Osteoblast (primary cell): ENCODE data around the gene GNAS-AS1. TPM values are rescaled to one million over a fixed set of nuclear protein-coding genes. Genes with fewer than 3 reads are reported as not detected.
A peak's percentile ranks its signal among the peaks of the same experiment; 100 is the strongest.
"Not testable (repeated sequence)": the region's sequence is repeated elsewhere in the genome, so short reads cannot be mapped to it uniquely, and the experiment has no call there.

Experiments
- DNase-seq: peaks from one replicate; pipeline ENCODE4 v3.0.0; 2011; ENCODE audit warnings: low spot score, mixed read lengths; ENCODE audit not compliant: insufficient read length; ENCODE audit errors: missing footprints
- H2AFZ ChIP-seq: 2 replicates; pipeline ENCODE4 v1.6.0; 2011; ENCODE audit warnings: mild to moderate bottlenecking, low read length
- H3K27ac ChIP-seq: 2 replicates; pipeline ENCODE4 v1.5.1; 2011; ENCODE audit warnings: mild to moderate bottlenecking, low read depth, low read length, moderate library complexity
- H3K27me3 ChIP-seq: 2 replicates; pipeline ENCODE4 v1.6.0; 2012; ENCODE audit warnings: mild to moderate bottlenecking, control low read depth, inconsistent platforms, low read length, moderate library complexity; ENCODE audit not compliant: insufficient read depth
- H3K36me3 ChIP-seq: 2 replicates; pipeline ENCODE4 v1.5.1; 2011; ENCODE audit warnings: mild to moderate bottlenecking, low read length, control low read depth, moderate library complexity; ENCODE audit not compliant: insufficient read depth
- H3K4me1 ChIP-seq: 2 replicates; pipeline ENCODE4 v1.5.1; 2011; ENCODE audit warnings: mild to moderate bottlenecking, low read length, control low read depth, moderate library complexity; ENCODE audit not compliant: insufficient read depth
- H3K4me2 ChIP-seq: 2 replicates; pipeline ENCODE4 v1.6.0; 2011; ENCODE audit warnings: mild to moderate bottlenecking, low read length; ENCODE audit not compliant: insufficient read depth
- H3K4me3 ChIP-seq: fragments of 200-600 bp; sonication (generic); 3 replicates; pipeline ENCODE4 v1.5.1; 2012; ENCODE audit warnings: mild to moderate bottlenecking, low read length, inconsistent platforms; ENCODE audit not compliant: insufficient read depth
- H3K79me2 ChIP-seq: 2 replicates; pipeline ENCODE4 v1.6.0; 2012; ENCODE audit warnings: mild to moderate bottlenecking, low read length, control low read depth, inconsistent platforms; ENCODE audit not compliant: insufficient read depth
- H3K9me3 ChIP-seq: 2 replicates; pipeline ENCODE4 v1.5.1; 2011; ENCODE audit warnings: low read depth, low read length, control low read depth
- H4K20me1 ChIP-seq: 2 replicates; pipeline ENCODE4 v1.6.0; 2012; ENCODE audit warnings: mild to moderate bottlenecking, low read length, control low read depth; ENCODE audit not compliant: insufficient read depth
- total RNA-seq: library from RNA; depleted of rRNA; stranded (reverse); fragments of >200 nt; gene quantifications from 2 replicates; pipeline ENCODE4 v1.2.3, GENCODE V29; 2012
- TF ChIP-seq, protein P1 (sequence below): IDR thresholded peaks from 2 replicates; pipeline ENCODE4 v1.5.1; 2011; ENCODE audit warnings: mild to moderate bottlenecking, low read depth, low read length, moderate library complexity; ENCODE audit errors: extremely low read depth

The GNAS-AS1 gene
- total RNA-seq, 1 donor = 0.72 TPM

- Histone ChIP-seq H2AFZ (no peak overlapping the region), H3K79me2 (no peaks in the 10 kb centered on the region), H3K4me2 (no peak overlapping the region), H3K27me3 (peaks cover under 1% of the 10 kb centered on the region), H3K4me3 (no peak overlapping the region), H3K27ac (no peak overlapping the region), H3K4me1 (no peaks in the 10 kb centered on the region), H3K36me3 (peaks cover 3% of the 10 kb centered on the region), H4K20me1 (peaks cover 8% of the 10 kb centered on the region), H3K9me3 (no peaks in the 10 kb centered on the region)
- DNase-seq = no peak
- TF ChIP-seq, protein P1, sequence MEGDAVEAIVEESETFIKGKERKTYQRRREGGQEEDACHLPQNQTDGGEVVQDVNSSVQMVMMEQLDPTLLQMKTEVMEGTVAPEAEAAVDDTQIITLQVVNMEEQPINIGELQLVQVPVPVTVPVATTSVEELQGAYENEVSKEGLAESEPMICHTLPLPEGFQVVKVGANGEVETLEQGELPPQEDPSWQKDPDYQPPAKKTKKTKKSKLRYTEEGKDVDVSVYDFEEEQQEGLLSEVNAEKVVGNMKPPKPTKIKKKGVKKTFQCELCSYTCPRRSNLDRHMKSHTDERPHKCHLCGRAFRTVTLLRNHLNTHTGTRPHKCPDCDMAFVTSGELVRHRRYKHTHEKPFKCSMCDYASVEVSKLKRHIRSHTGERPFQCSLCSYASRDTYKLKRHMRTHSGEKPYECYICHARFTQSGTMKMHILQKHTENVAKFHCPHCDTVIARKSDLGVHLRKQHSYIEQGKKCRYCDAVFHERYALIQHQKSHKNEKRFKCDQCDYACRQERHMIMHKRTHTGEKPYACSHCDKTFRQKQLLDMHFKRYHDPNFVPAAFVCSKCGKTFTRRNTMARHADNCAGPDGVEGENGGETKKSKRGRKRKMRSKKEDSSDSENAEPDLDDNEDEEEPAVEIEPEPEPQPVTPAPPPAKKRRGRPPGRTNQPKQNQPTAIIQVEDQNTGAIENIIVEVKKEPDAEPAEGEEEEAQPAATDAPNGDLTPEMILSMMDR = no peak
Observed at GRCh38 chr20:58822149-58822548, 28.6 kb downstream of the GNAS-AS1 start.

DNA sequence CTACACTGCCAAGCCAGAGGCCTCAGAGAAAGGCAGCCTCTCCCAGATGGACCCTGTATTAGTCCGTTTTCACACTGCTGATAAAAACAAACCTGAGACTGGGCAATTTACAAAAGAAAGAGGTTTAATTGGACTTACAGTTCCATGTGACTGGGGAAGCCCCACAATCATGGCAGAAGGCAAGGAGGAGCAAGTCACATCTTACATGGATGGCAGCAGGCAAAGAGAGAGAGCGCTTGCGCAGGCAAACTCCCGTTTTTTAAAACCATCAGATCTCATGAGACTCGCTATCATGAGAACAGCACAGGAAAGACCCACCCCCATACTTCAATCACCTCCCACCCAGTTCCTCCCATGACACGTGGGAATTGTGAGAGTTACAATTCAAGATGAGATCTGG, 30.2 kb downstream of the GNAS-AS1 start:
- H3K36me3 ChIP-seq, H3K4me2 ChIP-seq, H3K4me1 ChIP-seq, H3K4me3 ChIP-seq, H3K27me3 ChIP-seq, H3K27ac ChIP-seq, H2AFZ ChIP-seq, H3K9me3 ChIP-seq, DNase-seq, H3K79me2 ChIP-seq, H4K20me1 ChIP-seq: not testable (repeated sequence)

- no peak for DNase-seq
- Histone ChIP-seq H3K4me2 (no peak overlapping the region), H4K20me1 (peaks cover 8% of the 10 kb centered on the region), H3K9me3 (no peaks in the 10 kb centered on the region), H3K79me2 (no peaks in the 10 kb centered on the region), H3K4me3 (no peak overlapping the region), H3K27me3 (no peaks in the 10 kb centered on the region), H3K36me3 (peaks cover 3% of the 10 kb centered on the region), H3K27ac (no peak overlapping the region), H2AFZ (no peak overlapping the region), H3K4me1 (no peaks in the 10 kb centered on the region)
- TF ChIP-seq, protein P1 = no peak
Observed at GRCh38 chr20:58819921-58820320, 30.8 kb downstream of the GNAS-AS1 start.

GRCh38 chr20:58818586-58819285, 32.0 kb downstream of the GNAS-AS1 start:
- no peaks in the 10 kb centered on the region for H3K36me3 ChIP-seq

More at GRCh38 chr20:58818586-58819285, 32.0 kb downstream of the GNAS-AS1 start:
- H3K79me2 ChIP-seq = no peaks in the 10 kb centered on the region
- TF ChIP-seq, protein P1 = no peak
- no peaks in the 10 kb centered on the region for H3K4me1 ChIP-seq
- peaks cover 6% of the 10 kb centered on the region for H4K20me1 ChIP-seq
- H3K4me2 ChIP-seq = no peak overlapping the region
- no peak overlapping the region for H3K27ac ChIP-seq
- no peak overlapping the region for H2AFZ ChIP-seq
- peaks cover 3% of the 10 kb centered on the region for H3K27me3 ChIP-seq
- no peaks in the 10 kb centered on the region for H3K9me3 ChIP-seq
- peak; percentile 94 for DNase-seq
- no peak overlapping the region for H3K4me3 ChIP-seq
